ENCODE data around the gene MBOAT7.
"Not testable (repeated sequence)": the region's sequence is repeated elsewhere in the genome, so short reads cannot be mapped to it uniquely, and the experiment has no call there.

- TF ChIP-seq CTCF (conservative IDR thresholded peaks at IDR 0.05; ENCODE audit: low read depth, low read length); BHLHE40 (IDR thresholded peaks at IDR 0.05; ENCODE audit: low read depth, low read length); RFX5 (IDR thresholded peaks at IDR 0.05; ENCODE audit: low read depth, low read length); FOS (IDR thresholded peaks at IDR 0.05; ENCODE audit: low read depth, low read length); MAFK (IDR thresholded peaks at IDR 0.05; ENCODE audit: low read depth, low read length); POLR2A (IDR thresholded peaks at IDR 0.05; ENCODE audit: low read depth, low read length); SMC3 (IDR thresholded peaks at IDR 0.05; ENCODE audit: low read depth, low read length); RCOR1 (IDR thresholded peaks at IDR 0.05; ENCODE audit: insufficient replicate concordance, low read length); ELK1 (IDR thresholded peaks at IDR 0.05; ENCODE audit: borderline replicate concordance, low read depth, low read length); CEBPB (IDR thresholded peaks at IDR 0.05; ENCODE audit: low read depth, low read length): not testable (repeated sequence)
These were observed 7.5 kb downstream of the MBOAT7 start for GRCh38 chr19:54181894-54182293.

Data from IMR-90 (cell line).